Measurements from ENCODE around the gene ABHD11.

- TF ChIP-seq CTCF (IDR thresholded peaks at IDR 0.05) (no peak), POLR2A (IDR thresholded peaks at IDR 0.05) (no peak)
These were observed 48.0 kb downstream of the ABHD11 start for GRCh38 chr7:73690646-73691045.
